K562 (cell line): ENCODE results near the gene GPRC5B.

Experiments used
- CBX2 ChIP-seq: fragments of 200-600 bp; sonication (generic); IDR thresholded peaks from one replicate; pipeline ENCODE4 v1.6.1; 2012; ENCODE audit warnings: mild to moderate bottlenecking, low read length, inconsistent platforms; ENCODE audit not compliant: insufficient read depth, poor library complexity, severe bottlenecking
- ETS2 ChIP-seq: IDR thresholded peaks from 2 replicates; pipeline ENCODE4 v1.6.1; 2016; ENCODE audit warnings: borderline replicate concordance, missing genetic modification characterization, mild to moderate bottlenecking, moderate library complexity, missing compliant biosample characterization; ENCODE audit not compliant: poor library complexity, severe bottlenecking
- EZH2 ChIP-seq: IDR thresholded peaks from 2 replicates; pipeline ENCODE4 v1.6.1; 2012; ENCODE audit warnings: low read depth, mild to moderate bottlenecking, inconsistent platforms, low read length, borderline replicate concordance
- MTA3 ChIP-seq: fragments of 450-650 bp; formaldehyde crosslinking; IDR thresholded peaks from 2 replicates; pipeline ENCODE4 v1.6.1; 2017; ENCODE audit warnings: mild to moderate bottlenecking, borderline replicate concordance
- NR2F6 ChIP-seq: fragments of 450-650 bp; formaldehyde crosslinking; IDR thresholded peaks from 2 replicates; pipeline ENCODE4 v1.4.0; 2020; ENCODE audit warnings: mild to moderate bottlenecking
- TGIF2 ChIP-seq: sonication (generic); formaldehyde crosslinking; IDR thresholded peaks from 2 replicates; pipeline ENCODE4 v1.8.1; 2022; ENCODE audit warnings: mild to moderate bottlenecking, missing genetic modification reagents, moderate library complexity
- TRIM28 ChIP-seq: fragments of 450-650 bp; IDR thresholded peaks from 2 replicates; pipeline ENCODE4 v1.6.1; 2017
- TF ChIP-seq, protein P1 (sequence below): fragments of 450-650 bp; IDR thresholded peaks from 2 replicates; pipeline ENCODE4 v1.6.1; 2016; ENCODE audit warnings: antibody characterized with exemption

DNA sequence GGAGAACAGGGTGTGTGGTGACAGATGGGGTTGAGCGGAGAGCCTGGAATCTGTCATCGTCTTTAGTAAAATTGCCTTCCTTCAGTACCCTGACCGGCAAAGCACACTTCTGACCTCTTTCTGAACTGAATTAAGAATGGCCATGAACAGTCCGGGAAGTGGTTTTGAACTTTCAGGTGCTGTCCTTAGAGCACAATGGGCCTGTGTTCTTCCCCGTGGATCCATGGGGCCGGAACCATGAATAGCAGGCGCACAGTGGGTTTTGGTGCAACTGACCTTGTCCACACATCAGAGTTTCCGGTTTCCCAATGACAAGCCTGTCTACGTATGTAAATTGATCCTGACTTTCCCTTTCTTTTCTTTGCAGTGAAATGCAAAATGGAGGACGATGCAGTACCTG, 28.5 kb downstream of the GPRC5B start:
- TF ChIP-seq TGIF2 (CRISPR knock-in tag) (no peak), CBX2 (no peak), TRIM28 (no peak), ETS2 (tag) (no peak), EZH2 (no peak), MTA3 (no peak), NR2F6 (CRISPR knock-in tag) (no peak)
- TF ChIP-seq, protein P1, sequence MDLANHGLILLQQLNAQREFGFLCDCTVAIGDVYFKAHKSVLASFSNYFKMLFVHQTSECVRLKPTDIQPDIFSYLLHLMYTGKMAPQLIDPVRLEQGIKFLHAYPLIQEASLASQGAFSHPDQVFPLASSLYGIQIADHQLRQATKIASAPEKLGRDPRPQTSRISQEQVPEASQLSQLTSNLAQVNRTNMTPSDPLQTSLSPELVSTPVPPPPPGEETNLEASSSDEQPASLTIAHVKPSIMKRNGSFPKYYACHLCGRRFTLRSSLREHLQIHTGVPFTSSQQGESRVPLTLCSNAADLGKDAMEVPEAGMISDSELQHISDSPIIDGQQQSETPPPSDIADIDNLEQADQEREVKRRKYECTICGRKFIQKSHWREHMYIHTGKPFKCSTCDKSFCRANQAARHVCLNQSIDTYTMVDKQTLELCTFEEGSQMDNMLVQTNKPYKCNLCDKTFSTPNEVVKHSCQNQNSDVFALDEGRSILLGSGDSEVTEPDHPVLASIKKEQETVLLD: no peak
